DMS53 (cell line): ENCODE measurements around the gene HDAC7.
"Not testable (repeated sequence)": the region's sequence is repeated elsewhere in the genome, so short reads cannot be mapped to it uniquely, and the experiment has no call there.

ENCODE experiments used
- DNase-seq: peaks from one replicate; lab custom pipeline; 2025; lab: John Stamatoyannopoulos, UW

HDAC7 gene

GRCh38 chr12:47849261-47849660, 29.6 kb upstream of the HDAC7 start:
- no peak for DNase-seq

GRCh38 chr12:47848853-47849252, 29.1 kb upstream of the HDAC7 start:
- no peak for DNase-seq

DNA sequence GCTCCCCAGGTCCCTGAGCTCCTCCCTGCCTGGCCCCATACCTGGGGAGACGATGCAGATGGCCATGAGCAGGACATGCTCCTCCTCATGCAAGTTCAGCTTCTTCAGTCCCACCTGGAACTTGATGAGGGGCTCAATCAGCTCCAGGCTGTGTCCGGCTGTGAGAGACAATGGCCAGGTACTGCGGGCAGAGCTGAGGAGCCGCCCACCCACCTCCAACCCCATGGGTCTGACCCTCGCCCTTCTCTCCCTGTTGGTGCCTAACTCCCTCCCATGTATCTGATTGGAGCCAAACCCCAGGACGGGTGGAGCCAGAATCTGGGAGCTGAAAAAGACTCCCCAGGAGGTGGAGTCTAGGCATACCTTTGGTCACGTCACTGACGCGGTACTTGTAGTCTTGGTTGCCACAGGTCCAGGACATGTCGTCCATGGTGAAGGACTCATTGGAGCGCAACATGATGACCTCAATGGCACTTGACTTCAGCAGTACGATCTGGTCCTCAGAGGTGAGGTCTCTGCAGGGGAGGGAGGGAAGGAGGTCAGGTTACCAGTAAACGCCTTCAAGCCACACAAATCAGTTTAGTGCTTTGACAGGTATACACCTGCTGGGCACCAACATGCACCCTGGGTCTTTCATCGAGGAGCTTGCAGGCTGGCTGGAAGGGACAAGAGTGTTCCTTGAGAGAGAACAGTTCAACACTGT, 26.7 kb upstream of the HDAC7 start:
- DNase-seq, result peak; percentile 62

GRCh38 chr12:47845081-47845480, 25.4 kb upstream of the HDAC7 start:
- DNase-seq, result no peak

DNA sequence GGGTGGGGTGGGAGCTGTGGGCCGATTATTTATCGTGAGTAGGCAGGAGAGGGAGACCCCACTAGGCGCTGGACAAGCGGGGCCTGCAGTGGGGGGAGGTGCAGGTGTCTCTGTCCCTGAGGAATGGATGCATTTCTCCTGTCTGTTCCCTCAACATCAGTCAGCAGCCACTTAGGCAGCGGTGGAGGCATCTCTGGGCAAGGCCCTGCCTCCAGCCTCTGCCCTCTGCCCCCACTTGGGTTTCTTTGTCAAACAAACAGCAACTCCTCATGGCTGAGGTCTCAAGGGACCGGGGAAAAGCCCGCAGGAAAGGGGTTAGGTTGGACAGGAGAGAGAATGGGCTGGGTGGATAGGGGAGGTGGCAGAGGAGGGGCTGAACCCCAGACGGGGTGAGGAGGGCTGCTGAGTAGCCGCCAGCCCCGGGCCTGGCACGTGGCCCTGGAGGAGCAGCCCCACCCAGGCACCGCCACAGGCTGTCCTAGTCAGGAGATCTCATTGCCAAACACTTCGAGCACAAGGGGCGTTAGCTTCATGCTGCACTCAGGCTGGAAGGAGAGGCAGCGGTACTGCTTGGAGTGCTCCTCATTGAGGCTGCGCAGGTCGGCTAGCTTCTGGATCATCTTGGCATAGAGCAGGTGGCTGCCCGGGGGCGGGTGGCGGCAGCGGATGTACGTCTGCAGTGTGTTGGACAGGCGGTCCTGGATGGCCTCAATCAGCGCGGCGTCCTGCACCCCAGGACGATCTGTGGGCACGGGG, 24.7 kb upstream of the HDAC7 start:
- DNase-seq, result peak; percentile 66

DNA sequence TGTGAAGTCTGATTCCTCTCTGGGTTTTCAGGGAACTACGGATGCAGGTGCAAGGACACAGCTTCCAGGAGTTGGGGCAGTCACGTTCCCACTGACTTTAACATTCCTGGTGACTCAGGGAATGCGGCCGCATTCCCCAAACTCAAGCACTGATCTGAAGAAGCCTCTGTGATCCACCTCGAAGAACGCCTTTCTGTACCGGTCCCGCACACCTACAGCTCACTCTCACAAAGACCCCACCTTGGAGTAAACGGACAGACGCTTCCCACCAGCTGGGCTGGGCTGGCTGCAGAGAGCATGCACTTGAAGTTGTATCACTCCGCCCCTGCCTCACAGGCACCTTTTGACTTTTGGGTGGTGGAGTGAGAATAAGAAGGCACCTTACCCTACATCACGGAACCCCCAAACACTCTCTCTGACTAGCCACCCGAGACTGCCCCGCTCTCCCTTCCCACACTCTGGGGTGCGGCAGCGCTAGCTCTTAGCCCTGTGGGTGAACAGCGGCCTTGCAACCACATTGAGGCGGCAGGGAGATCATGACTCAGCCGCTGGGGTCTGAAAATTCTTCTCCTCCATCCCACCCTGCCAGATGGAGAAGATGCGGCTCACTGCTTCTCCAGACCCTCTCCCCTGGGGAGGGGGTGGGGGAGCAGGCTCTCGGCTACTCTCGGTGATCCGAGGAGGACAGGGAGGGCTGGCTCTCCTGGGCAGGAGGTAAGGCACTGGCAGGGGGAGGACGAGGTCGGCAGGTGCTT, 23.7 kb upstream of the HDAC7 start:
- DNase-seq, result no peak

GRCh38 chr12:47842543-47842942, 22.8 kb upstream of the HDAC7 start:
- DNase-seq, result not testable (repeated sequence)

- no peak for DNase-seq
Measured at GRCh38 chr12:47841910-47842309, 22.2 kb upstream of the HDAC7 start.

- DNase-seq, result no peak
Measured at GRCh38 chr12:47841501-47841900, 21.8 kb upstream of the HDAC7 start.

GRCh38 chr12:47840571-47840970, 20.9 kb upstream of the HDAC7 start:
- no peak for DNase-seq

DNA sequence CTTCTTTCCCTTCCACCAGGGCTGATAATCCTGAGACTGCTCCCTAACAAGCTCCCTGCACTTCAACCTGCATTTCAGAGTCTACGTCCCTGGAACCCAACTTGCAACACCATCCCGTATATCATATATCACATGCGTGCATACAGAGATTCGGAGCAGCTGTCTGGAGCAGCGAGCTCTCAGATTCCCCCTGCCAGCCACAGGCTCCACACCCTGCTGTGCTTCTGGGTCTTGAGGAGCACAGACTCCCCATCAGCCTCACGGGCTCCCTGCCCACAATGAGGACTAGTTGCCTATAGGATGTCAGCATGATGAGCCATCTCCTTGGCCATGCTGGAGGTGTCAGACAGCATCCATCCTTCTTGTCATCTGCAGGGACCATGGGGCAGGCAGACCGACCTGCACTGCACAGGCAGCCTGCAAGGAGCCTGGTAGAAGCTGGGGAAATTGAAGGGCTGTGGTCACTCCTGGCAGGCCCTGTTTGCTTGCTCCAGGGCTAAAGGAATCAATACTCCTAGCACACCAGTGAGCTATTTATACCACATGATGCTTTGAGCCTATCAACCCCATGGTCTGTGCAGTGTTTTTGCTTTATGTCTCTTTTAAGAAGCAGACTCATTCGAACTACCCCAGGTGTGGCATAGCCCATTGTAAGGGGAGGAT, 19.6 kb upstream of the HDAC7 start:
- DNase-seq, result no peak

- peak; percentile 82 for DNase-seq
Measured at GRCh38 chr12:47838286-47838931, 18.7 kb upstream of the HDAC7 start.

GRCh38 chr12:47837190-47838171, 17.8 kb upstream of the HDAC7 start:
- DNase-seq, result peak; percentile 95

GRCh38 chr12:47835831-47836155, 16.1 kb upstream of the HDAC7 start:
- DNase-seq, result no peak

GRCh38 chr12:47835006-47835830, 15.5 kb upstream of the HDAC7 start:
- DNase-seq, result no peak

DNA sequence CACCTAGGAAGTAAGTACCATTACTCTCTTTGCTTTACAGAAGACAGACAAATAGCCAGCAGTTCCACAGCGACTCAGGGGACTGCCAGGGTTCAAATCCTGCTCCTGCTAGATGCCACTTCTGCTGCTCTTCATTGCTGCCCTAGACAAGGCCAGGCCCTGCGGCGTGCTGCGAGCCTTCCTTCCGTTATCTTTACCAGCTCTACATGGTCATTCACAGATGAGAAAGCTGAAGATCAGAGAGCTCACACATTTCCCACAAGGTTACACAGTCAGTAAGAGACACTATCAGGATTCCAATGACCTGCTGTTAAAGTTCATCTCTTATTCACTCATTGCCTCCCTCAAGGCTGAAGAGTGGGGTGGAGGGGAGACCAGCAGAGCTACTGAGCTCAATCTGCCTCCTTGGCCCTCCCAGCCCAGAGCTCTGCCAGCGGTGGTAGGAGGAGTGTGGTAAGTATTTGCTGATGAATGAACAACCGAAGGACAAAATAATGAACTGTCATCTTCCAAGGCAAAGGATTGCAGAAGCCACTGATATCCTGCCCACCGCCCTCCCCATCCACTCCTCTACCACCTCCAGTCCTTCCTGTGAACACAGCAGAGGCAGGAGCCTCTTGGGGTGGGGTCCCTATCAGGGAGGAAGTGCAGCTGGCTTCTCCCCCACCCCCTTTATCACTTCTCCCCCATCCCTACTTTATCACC, 14.6 kb upstream of the HDAC7 start:
- DNase-seq, result no peak

DNA sequence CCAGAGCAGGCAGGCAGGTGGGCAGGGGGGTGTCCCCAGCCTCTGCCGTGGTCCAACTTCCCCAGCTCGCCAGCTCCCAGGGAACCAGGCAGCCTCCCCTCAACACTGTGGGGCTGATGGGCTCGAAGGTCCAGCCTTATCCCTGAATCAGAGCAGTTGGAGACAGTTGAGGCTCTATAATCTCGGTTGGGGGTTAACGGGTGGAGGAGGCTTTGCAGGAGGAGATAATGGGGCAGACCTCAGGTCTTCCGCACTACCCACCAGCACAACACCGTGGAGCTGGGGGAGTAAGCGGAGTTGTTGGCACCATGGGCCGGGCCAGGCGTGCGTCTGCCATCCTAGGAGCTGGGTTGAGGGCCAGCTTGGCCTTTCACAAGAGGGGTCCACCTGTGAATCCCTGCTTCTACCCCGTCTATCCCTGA, 13.9 kb upstream of the HDAC7 start:
- no peak for DNase-seq

- no peak for DNase-seq
Measured at GRCh38 chr12:47832263-47832933, 12.7 kb upstream of the HDAC7 start.

GRCh38 chr12:47829584-47829983, 9.9 kb upstream of the HDAC7 start:
- no peak for DNase-seq
